Left renal pelvis (tissue), 4 donors: ENCODE results near the gene MTR. TPM values are rescaled to one million over a fixed set of nuclear protein-coding genes. Genes with fewer than 3 reads are reported as not detected.
A peak's percentile ranks its signal among the peaks of the same experiment; 100 is the strongest.

ENCODE experiments used
- DNase-seq, 4 donors: peaks; one replicate each; pipeline ENCODE4 v3.0.0-alpha.2; 2013; ENCODE audit warnings: low read depth in 4 of 4, low spot score in 3 of 4
- polyA plus RNA-seq, 4 donors: library from polyadenylated mRNA; unstranded; fragments of 120-200 nt; gene quantifications; one replicate each; pipeline ENCODE4 v1.2.1, GENCODE V29; 2013; ENCODE audit not compliant: insufficient read length in 4 of 4

The MTR gene
- polyA plus RNA-seq, 4 donors, result 18.3 to 39.9 (median 36.7) TPM

GRCh38 chr1:236861560-236862218 lies 66.6 kb downstream of the MTR start:
- no peak for DNase-seq

DNA sequence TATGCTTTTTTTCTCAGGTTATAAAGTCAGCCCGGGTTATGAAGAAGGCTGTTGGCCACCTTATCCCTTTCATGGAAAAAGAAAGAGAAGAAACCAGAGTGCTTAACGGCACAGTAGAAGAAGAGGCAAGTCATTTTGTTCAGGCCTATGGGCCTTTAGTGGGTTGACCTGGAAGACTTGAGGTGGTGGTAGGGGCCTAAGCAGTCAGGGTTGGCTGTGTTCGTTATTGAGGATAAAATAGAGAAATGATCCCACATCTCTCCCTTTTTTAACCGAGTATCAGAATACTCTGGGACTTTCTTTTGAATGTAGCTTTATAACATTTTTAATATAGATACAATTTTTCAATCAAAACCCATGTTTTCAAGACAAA lies 67.1 kb downstream of the MTR start:
- DNase-seq, result no peak

- DNase-seq, result no peak
Observed at GRCh38 chr1:236862615-236863211, 67.6 kb downstream of the MTR start.

DNA sequence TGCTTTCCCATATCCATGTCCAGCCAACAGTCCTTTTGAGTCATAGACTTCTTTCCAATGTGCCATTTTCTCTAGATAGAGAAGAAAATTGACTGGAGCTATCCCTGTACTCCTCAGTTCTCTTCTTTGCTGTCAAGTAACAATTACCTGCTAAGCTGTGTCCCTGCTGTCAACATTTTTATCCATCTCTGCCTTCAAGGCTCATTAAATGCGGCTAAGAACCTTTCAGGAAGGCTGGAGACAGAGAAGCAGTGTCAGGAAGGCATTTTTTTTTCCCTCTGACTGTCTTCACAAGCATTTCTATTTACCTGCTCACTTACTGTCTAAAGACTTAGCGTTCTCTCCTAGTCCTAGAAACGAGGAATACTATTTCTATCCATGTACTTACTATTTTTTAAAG lies 69.1 kb downstream of the MTR start:
- DNase-seq, result peak in 1 of 4 donors; percentile 6

- no peak for DNase-seq
Observed at GRCh38 chr1:236864996-236865817, 70.1 kb downstream of the MTR start.

GRCh38 chr1:236865818-236866155 lies 70.7 kb downstream of the MTR start:
- no peak for DNase-seq

DNA sequence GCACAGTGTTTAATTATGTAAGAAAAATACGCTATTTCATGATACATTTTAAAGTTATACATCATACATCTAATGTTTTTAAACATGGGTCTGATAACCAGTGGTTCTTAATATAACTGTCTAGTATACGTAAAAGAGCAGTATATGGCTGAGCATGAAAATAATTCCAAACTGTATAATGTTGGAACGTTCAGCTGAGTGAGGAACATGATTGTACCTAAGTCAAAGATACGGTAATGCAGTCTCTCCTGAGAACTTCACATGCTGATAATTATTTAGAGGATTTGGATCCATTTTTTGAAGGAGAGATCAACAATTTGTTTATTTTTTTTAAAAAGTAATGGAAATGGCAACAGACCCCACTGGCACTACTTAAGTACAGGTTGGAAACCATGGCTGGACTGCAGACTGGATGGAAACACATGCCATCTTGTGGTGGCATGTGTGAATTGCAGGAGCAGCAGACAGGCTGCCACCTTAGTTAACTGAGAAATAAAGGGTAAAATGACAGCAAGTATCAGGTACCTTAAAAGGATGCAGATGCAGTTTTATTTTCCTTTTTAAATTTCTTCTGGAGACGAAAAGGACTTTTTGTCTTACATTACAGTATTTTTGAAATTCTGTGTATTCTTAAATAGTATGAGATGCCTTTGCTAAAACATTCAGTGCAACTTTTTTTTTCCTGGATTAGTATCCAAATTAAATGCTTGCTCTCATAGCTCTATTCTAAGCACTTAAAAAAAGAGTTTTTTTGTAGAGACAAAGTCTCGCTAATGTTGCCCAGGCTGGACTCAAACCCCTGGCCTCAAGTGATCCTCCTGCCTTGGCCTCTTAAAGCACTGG lies 73.8 kb downstream of the MTR start:
- DNase-seq, result peak in 1 of 4 donors; percentile 20

DNA sequence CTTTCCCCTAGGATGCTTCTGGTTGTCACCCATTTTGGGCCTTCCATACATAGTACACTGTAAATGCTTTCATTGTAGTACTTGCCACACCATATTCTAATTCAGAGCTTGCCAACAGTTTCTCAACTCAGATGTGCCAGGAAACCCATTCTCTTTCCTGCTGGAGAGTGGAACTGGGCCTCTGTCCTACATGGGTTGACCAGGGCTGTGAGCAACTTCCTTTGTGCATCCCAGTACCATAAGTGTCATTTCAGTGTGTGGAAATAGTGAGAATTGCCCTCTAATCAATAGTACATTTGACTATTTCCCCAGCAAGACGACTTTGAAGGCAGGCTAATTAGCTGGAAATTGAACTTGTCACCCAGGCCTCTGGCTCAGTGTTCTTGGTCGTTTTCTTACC lies 74.8 kb downstream of the MTR start:
- DNase-seq, result no peak

- no peak for DNase-seq
Observed at GRCh38 chr1:236870721-236871120, 75.6 kb downstream of the MTR start.

- no peak for DNase-seq
Observed at GRCh38 chr1:236872075-236872666, 77.1 kb downstream of the MTR start.

- DNase-seq, result no peak
Observed at GRCh38 chr1:236875975-236876374, 80.9 kb downstream of the MTR start.

GRCh38 chr1:236877661-236878060 lies 82.6 kb downstream of the MTR start:
- no peak for DNase-seq

- DNase-seq, result no peak
Observed at GRCh38 chr1:236880209-236880608, 85.1 kb downstream of the MTR start.

DNA sequence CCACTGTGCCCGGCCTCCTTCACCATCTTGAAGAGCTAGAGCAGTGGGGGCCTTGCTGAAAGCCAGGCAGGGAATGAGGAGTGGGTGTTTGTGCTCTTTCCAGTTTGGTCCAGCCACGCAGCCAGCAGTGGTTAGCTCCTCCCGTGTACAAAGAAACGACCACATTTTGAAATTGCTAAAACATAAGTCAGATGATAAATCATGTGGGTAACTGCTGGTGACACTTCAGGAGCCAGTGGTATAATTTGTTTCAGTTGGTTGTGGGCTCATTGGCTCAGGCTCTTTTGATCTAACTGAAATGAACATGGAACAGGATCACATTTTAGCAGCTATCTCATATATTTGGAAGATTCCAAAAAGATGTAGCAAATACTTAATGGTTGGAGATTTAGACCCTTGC lies 87.6 kb downstream of the MTR start:
- no peak for DNase-seq

GRCh38 chr1:236886199-236886598 lies 91.1 kb downstream of the MTR start:
- DNase-seq, result no peak

DNA sequence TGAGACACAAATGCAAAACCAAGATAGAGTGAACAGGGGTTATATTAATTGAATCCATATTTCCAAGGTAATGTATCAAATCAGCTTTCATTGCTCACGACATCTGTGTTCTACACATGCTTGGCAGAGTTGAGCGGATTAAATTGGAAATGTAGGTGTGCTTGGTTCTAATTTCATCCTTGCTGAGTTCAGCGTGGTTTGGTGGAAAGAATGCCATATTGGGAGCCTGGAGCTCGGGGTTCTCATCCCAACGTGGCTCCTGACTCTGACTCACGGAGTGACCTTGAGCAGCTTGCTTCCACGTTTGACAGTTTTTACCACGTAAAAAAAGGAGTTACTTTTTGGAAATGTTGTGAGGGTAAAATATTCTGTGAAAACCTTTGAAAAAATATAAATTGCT lies 92.0 kb downstream of the MTR start:
- DNase-seq, result no peak

DNA sequence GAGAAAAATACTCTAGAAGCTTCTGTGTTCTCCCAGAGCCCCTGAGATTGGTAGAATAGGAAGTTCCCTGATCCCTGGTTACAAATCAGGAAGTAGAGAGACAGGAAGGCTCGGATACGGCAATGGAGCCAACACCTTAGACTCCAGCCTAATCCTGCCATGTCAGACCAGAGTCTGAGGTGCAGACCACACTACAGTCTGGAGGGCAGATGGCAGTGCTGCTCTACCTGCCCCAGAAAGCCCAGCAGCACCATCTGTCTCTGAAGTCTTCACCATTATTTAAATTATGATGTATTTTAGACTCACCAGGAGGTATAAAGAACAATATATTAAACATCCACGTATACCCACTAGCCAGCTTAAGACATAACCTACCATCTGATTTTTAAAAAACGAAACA lies 93.0 kb downstream of the MTR start:
- no peak for DNase-seq

DNA sequence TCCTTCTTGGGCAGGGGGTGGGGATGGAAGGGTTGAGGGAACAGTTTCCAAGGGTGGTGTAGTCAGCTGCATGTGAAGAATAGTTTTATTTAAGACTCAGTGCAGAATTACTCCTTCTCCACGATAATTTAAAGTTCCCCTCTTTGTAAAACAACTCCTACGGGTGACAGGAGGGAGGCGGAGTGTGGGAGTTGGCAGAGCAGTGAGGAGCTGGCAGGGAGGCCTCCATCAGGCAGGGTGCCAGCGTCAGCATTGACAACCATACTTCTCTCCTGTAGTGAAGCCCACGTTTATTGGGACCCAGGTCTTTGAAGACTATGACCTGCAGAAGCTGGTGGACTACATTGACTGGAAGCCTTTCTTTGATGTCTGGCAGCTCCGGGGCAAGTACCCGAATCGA lies 93.8 kb downstream of the MTR start:
- DNase-seq, result no peak

DNA sequence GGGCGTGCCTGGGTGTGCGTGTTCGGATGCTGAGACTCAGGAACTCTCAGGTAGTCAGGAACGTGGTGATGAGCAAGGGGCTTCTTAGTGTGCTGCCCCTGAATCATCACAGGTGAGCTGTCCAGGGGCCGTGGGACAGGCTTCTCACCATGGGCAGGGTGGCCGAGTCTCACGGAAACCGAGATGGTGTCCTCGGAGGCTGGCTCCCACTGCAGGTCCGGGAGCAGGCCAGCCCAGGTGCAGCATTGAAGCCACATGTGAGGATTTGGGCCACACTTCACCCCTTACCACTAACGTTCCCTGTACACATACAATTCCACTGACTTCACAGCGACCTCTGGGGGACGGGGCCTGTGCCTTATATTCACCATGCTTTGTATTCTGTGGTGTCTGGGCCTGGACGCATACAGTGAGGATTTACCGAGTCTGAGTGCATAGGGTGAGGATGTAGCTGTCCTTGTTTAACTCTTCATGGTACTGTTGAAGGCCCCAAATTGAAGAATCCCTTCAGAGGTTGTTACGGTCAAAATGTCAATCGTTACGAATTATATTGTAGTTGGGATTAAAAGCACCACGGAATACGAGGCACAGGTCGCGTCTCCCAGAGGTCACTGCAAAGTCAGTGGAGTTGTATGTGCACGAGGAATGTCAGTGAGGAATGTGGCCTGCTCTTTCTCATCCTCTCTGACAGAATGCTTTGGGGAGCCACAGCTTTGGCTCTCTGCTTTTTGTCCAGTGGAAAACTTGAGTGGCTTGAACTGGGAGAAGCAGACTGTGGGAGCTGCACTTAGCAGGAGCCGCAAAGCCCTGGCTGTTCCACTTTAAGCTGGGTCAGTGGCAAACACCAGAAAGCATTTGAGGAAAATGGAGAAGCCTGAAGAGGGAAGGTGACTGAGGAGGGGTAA lies 95.3 kb downstream of the MTR start:
- no peak for DNase-seq
